HG03460 (cell line): ENCODE data around the gene TNNI2.
"Not testable (repeated sequence)": the region's sequence is repeated elsewhere in the genome, so short reads cannot be mapped to it uniquely, and the experiment has no call there.

Source experiments
- ATAC-seq: cut with Tn5 transposase; IDR thresholded peaks from one replicate; pipeline ENCODE4 v1.9.1; 2021; ENCODE audit not compliant: unreplicated experiment

The TNNI2 gene

DNA sequence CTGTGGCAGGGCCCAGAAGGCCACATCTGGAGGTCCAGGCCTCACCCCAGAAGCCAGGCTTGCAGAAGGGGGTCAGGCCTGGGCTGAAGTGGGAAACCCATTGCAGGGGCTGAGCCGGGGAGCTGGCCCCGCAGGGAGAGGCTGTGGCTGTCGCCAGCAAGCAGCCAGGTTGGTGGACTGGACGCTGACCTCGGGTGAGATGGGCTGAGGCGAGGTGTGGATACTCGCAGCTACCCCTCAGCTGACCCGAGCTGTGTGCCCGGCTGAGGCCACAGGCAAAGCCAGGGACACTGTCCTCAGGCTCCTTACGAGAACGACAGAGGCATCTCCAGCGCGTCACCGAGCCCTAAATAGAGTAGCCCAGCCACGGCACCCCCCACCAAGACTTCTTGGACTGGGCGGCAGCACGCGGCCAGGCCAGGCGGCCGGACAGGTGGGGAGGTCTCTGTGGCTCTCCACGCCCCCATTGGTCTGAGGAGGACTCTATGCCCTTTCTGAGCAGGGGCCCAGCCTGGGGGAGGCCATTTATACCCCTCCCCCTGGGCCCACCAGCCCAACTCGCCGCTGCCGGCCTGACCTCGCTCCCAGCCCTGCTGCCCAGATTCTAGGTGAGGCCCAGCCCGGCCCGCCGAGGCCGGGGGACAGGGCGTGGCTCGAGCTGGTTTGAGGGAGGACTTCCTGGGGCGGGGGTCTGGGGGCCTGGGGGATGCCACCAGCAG lies at the start of gene TNNI2:
TNNI2 (plus strand) TSS at position 556 of the 719 bp plus-strand sequence. CDS start 716 bp downstream, outside the sequence.
- ATAC-seq = no peak

DNA sequence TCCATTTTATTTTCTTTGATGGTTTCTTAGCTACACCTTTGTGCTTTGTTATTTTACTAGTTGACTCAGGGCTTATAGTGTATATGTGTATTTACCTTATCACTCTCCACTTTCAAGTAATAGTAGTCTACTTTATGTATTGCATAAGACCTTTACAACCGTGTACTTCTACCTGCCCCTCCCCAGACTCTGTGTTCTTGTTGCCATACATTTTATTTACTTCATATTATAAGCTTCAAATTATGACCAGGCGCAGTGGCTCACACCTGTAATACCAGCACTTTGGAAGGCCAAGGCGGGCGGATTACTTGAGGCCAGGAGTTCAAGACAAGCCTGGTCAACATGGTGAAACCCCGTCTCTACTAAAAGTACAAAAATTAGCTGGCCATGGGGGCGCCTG lies 46.9 kb upstream of the TNNI2 start:
- ATAC-seq = no peak

DNA sequence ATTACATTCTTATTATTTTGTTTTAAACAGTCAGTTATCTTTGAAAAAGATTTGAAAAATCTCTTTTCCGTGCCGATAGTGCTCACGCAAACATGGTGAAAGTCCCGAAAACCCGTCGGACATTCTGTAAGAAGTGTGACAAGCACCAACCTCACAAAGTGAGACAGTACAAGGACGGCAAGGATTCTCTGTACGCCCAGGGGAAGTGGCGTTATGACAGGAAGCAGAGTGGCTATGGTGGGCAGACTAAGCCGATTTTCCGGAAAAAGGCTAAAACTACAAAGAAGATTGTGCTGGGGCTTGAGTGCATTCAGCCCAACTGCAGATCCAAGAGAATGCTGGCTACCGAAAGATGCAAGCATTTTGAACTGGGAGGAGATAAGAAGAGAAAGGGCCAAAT lies 46.3 kb upstream of the TNNI2 start:
- ATAC-seq = no peak

DNA sequence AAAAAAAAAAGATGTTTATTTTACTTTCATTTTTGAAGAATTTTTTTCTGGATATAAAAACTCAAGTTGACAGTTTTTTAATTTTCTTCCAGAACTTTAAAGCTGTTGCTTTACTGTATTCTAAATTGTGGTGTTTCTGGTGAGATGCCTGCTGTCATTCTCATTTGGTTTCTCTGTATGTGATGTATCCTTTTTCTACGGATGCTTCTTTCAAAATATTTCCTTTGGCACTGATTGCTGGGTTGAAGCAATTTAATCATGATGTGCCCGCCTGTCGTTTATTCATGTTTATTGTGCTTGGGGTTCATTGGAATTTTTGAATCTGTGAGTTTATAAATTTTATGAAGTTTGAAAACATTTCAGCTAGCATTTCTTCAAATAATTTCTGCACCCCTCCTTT lies 45.7 kb upstream of the TNNI2 start:
- ATAC-seq = no peak

DNA sequence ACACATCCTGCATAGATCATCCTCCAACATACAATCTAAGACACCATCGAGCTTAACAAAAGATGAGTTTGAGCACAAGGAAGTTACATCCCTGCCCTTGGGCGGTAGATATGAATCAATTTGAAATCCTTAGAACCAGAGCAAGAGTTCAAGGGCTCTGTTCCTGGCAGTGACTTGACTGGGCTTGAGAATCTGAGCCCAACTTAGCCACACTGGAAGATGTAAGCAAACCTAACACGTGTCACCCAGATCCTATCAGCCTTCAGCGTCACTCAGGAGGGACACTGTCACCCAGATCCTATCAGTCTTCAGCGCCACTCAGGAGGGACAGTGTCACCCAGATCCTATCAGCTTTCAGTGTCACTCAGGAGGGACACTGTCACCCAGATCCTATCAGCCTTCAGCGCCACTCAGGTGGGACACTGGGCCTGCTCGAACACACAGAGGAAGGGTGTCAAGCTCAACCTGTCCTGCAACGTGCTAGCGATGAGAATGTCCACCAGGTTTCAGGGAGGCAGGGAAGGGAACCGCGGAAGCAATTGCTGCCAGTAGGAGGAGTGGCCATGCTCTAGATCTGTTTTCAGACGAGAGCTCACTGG lies 42.3 kb upstream of the TNNI2 start:
- ATAC-seq = no peak

DNA sequence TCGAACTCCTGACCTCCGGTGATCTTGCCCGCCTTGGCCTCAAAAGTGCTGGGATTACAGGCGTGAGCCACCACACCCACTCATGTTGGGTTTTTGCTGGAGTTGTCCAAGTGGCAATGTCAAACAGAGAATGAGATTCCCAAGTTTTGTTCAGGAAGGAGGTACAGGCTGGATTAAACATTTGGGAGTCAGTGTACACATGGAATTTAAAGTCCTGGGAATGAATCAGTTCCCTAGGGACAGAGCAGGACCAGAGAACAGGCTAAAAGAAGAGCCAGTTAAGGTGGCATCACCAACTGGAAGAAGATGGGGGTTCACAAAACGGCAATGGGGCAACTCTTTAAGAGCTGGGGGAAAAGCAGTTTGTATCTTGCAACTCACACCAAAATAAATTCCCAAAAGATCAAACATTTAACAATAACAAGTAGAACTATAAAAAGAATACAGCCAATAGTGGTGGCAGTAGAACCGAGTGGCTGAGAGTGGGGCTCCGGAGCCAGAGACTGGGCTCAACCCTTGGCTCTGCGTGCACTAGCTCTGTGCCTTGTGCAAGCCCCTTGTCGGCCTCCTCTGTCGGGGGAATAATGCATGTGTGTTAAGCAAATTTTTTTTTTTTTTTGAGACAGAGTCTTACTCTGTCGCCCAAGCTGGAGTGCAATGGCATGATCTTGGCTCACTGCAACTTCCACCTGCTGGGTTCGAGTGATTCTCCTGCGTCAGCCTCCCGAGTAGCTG lies 41.2 kb upstream of the TNNI2 start:
- ATAC-seq = no peak

DNA sequence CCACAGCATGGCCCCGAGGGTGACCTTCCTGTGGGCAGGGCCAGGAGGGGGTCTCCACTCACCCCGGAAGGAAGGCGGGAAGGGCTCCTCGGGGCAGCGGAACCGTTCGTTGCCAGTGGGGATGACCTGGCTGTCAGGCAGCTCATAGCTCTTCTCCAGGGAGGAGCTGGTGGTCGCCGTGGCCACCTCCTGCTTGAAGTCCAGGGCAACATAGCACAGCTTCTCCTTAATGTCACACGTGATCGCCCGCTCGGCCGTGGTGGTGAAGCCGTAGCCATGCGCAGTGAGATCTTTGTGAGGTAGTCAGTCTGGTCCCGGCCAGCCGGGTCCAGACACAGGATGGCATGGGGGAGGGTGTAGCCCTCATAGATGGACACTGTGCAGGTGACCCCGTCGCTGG lies 35.5 kb upstream of the TNNI2 start:
- no peak for ATAC-seq

DNA sequence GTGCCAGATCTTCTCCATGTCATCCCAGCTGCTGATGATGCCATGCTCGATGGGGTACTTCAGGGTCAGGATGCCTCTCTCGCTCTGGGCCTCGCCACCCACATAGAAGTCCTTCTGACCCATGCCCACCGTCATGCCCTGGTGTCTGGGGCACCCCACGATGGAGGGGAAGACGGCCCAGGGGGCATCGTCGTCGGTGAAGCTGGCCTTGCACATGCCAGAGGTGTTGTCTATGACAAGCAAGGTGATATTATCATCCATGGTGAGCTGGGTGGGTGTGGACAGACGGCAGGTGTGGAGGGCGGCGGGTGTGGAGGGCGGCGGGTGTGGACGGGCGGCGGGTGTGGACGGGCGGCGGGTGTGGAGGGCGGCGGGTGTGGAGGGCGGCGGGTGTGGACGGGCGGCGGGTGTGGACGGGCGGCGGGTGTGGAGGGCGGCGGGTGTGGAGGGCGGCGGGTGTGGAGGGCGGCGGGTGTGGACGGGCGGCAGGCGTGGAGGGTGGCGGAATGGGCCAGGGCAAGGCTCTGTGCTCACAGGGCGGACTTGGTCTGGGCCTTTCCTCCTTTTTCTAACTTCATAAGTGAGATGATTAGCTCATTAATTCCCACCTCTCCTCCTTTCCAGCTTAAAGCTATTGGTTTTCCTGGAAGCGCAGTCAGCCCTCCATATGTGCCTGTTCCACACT lies 34.8 kb upstream of the TNNI2 start:
- not testable (repeated sequence) for ATAC-seq

DNA sequence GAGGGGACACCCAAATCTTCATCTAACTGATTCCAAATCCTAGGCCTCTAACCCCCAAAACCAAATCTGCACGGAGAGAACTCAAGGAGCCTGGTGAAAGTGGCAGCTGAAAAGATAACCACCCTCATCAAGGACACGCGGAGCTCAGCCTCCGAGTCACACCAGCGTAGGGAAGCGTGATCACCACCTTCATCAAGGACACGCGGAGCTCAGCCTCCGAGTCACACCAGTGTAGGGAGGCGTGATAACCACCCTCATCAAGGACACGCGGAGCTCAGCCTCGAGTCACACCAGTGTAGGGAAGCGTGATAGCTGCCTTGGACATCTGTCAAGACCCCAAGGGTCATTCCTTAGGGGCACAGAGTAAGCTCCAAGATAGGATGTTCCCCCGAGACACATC lies 33.3 kb upstream of the TNNI2 start:
- no peak for ATAC-seq

DNA sequence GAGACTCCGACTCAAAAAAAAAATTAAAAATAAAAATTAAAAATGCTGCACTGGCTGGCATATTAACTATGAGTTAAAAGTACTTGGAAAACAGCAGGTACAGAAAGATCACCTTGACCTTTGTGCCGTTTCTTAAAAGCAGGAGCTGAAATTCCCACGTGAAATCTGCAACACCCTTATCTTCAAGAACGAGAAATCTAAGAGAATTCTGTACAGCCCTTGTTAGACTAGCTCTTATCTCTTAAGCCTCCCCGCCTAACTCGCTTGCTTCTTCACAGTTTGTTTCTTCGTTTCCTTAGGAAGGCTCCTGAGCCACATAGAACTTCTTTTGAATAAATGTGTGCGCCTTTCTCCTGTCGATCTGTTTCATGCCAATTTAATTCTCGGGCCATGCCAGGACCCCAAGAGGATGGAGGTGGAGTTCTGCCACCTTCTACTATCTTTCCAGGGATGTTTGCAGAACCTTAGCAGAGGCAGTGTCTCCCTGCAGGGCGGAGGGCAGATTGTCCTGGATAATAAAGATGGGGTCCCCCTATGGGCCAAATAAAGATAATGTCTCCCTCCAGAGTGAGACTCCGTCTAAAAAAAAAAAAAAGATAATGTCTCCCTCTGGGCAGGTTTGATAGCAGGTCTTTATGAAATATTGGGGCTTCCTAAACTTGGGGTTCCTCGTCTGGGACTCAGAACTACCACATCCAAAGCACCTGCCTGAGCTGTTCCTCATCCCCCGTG lies 31.4 kb upstream of the TNNI2 start:
- ATAC-seq = no peak

DNA sequence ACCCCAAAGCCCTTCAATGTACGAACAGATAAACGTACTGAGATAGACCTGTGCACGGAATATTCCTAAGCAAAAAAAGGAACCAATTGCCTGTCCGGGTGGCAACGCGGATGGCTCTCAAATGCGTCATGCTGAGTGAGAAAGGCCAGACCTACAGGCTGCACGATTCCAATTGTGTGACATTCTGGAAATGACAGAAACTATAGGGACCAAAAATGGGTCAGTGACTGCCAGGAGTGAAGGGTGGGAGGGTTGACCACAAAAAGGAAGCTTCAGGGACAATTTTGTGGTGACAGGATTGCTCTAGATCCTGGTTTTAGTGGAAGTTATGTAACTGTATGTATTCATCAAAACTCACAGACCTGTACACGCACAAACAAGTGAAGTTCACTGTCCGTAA lies 28.0 kb upstream of the TNNI2 start:
- ATAC-seq = no peak

DNA sequence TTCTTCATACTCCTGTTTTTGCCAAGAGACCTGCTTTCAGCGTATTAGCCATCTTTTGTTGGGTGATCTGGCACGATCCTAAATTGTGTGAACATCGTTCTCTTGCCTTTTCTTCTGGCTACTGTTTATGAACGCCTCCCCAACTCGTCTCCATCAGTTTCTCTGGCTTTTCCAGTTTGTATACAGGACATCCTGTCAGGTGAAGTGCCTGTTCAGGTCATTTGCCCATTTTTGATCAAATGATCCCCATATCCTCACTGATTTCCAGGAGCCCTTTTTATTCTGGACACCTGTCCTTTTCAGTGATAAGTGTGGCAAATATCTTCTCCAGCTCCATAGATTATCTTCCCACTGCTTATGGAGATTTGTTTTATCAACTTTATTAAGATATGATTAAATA lies 26.5 kb upstream of the TNNI2 start:
- ATAC-seq = no peak

DNA sequence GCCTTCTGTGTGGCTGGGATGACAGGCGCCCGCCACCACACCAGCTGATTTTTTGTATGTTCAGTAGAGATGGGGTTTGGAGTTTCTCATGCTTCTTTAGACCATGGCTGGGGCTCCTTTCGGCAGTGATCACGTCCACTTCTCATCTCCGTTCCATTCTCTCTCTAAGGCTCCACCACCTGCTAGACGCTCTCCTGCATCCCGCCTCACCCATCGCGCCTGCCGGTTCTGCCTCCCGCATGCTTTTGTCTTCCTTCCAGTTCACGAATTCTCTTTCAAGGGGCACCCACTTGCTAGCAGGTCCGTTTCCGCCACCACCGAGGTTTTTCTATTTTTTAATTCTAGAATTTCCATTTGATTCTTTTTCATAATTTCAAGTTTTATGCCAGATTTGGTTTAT lies 26.0 kb upstream of the TNNI2 start:
- no peak for ATAC-seq

DNA sequence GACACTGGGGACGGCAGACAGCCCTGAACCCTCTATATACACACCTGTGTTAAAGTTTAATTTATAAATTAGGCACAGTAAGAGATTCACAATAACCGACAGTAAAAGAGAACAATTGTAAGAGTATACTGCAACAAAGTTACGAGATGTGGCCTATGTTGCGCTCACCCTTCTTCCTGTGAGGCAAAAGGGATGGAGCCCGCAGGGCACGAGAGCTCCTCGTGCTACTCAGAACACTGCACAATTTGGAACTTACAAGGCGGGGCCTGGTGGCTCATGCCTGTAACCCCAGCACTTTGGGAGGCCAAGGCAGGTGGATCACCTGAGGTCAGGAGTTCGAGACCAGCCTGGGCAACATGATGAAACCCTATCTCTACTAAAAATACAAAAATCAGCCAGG lies 25.4 kb upstream of the TNNI2 start:
- not testable (repeated sequence) for ATAC-seq

DNA sequence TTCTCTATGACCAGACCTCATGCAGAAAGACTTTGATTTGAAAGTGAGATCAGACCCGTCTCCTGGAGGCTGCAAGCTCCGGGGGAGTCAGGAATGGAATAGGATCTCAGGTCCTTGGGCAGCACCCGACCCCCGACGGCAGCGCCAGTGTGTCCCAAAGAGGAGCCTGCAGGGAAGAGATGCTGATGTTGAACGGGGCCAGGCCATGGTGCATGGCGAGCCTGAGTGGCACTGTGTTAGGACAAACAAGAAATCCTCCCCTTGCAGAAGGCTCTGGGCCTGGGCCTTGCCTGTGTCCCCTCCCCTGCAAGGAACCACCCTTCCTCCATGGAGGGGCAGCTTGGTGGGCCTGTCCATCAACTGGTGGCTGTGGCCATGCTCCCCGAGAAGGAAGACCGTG lies 24.1 kb upstream of the TNNI2 start:
- no peak for ATAC-seq

DNA sequence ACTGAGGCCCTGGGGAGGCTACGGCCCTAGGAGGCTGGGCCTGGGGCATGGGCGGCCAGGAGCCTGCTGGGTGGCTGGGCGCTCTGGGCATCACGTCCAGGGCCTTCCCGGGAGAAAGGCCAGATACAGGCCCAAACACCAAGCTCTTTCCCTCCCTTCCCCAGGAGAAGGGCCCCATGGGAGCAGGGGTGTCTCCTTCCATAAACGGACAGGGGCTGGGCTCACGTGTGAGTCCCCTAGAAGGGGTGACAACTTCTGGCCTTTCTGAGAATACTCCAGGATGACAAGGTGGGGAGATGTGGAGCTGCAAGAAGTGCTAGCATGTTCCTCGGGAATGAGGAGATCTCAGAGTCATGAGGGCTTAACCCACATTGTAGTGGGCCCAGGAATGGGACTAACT lies 23.5 kb upstream of the TNNI2 start:
- no peak for ATAC-seq

DNA sequence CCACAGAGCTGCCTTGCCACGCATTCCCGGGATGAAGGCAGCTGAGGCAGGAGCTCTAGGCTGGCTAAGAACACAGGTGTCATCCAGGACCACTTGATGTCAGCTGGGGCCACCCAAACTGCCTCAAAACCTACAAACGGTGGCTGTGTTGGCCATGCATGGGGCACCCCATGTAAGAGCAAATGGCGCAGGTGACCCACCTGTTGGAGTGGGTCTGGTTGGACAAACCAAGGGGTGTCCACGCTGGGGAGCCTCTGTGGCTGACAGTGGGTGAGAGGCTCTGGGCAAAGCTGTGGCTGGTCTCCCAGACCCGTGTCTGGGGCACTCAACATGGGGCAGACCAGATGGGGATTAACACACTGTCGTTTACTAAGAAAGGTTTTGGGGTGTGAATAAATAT lies 23.0 kb upstream of the TNNI2 start:
- ATAC-seq = no peak

DNA sequence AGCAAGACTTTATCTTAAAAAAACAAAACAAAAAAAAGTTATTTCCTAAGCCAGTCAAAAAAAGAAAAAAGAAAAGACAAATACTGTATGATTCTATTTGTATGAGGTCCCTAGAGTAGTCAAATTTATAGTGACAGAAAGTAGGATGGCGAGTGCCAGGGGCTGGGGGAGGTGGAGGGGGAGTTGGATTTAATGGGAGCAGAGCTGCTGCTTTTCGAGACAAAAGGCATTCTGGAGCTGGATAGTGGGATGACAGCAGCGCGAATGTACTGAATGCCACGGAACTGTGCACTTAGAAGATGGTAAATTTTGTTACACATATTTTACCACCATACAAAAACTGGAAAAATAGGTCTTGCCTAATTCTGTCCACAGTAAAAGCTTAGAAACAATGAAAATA lies 21.8 kb upstream of the TNNI2 start:
- no peak for ATAC-seq

DNA sequence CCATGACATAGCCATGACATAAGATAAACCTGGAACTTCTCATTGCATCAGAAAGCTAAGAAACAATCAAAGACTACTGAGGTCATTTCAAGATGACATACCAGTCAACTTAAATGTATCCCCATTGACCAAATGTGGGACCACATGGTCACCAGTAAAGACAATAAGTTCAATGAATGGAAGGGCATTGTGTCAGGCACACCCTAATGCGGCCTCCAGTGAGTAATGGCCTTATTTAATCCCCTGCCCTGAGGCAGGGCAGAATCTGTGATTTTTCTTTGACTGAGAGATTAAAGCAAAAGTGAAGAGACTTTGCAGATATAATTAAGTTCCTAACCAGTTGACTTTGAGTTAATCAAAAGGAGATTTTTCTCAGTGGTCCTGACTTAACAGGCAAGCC lies 21.3 kb upstream of the TNNI2 start:
- no peak for ATAC-seq

DNA sequence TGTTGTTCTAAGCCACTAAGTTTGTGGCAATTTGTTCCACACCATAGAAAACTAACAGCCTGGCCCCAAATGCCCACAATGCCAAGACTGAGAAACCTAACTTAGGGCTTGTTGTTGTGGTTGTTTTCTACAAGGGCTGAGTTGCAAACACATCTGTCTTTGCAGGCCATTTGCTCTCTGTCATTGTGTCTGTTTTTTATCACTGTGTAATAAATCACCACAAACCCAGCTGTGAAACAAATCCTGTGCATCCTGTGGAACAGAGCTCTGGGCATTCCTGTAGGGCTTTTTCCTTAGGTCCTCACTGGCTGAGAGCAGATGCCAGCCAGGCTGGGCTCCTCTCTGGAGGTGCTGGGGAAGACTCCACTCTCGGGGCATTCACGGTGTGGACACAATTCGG lies 19.7 kb upstream of the TNNI2 start:
- ATAC-seq = no peak
